Measurements from ENCODE around the gene MYO3B. TPM values are rescaled to one million over a fixed set of nuclear protein-coding genes. Genes with fewer than 3 reads are reported as not detected.
A peak's percentile ranks its signal among the peaks of the same experiment; 100 is the strongest.
"Not testable (repeated sequence)": the region's sequence is repeated elsewhere in the genome, so short reads cannot be mapped to it uniquely, and the experiment has no call there.

MYO3B gene
- total and polyA plus RNA-seq, 2 donors = 0.64 to 0.71 TPM

- Histone ChIP-seq H3K36me3 (ENCODE audit: control insufficient read depth in 2 of 2, insufficient read depth in 2 of 2, low read length in 1 of 2) (no peaks in the 10 kb centered on the region), H3K4me1 (ENCODE audit: control insufficient read depth in 2 of 2, insufficient read depth in 2 of 2, low read length in 2 of 2) (no peaks in the 10 kb centered on the region), H3K27ac (ENCODE audit: low read depth in 1 of 2, low read length in 1 of 2) (no peak overlapping the region), H3K9me3 (ENCODE audit: control insufficient read depth in 2 of 2, insufficient read depth in 1 of 2, low read length in 1 of 2) (no peaks in the 10 kb centered on the region), H3K27me3 (ENCODE audit: control insufficient read depth in 2 of 2, insufficient read depth in 1 of 2, low read length in 1 of 2) (no peaks in the 10 kb centered on the region), H3K4me3 (ENCODE audit: low read length in 2 of 2) (no peak overlapping the region)
- DNase-seq (ENCODE audit: low read depth in 6 of 9, low spot score in 9 of 9) = no peak
- 96% methylated on average over 2 of the region's 2 CpGs for WGBS
These were observed 250.9 kb downstream of the MYO3B start for GRCh38 chr2:170428868-170429267.

GRCh38 chr2:170432823-170433222 lies 254.9 kb downstream of the MYO3B start:
- DNase-seq (ENCODE audit: low read depth in 6 of 9, low spot score in 9 of 9) = no peak
- 97% methylated on average over 4 of the region's 4 CpGs for whole genome bisulfite sequencing

GRCh38 chr2:170433448-170433847 lies 255.5 kb downstream of the MYO3B start:
- WGBS = 95% methylated on average over 2 of the region's 2 CpGs
- no peak overlapping the region for H3K4me3 ChIP-seq (ENCODE audit: low read length in 2 of 2)
- H3K27ac ChIP-seq (ENCODE audit: low read depth in 1 of 2, low read length in 1 of 2) = no peak overlapping the region
- H3K27me3 ChIP-seq (ENCODE audit: control insufficient read depth in 2 of 2, insufficient read depth in 1 of 2, low read length in 1 of 2) = no peaks in the 10 kb centered on the region
- no peaks in the 10 kb centered on the region for H3K36me3 ChIP-seq (ENCODE audit: control insufficient read depth in 2 of 2, insufficient read depth in 2 of 2, low read length in 1 of 2)
- H3K4me1 ChIP-seq (ENCODE audit: control insufficient read depth in 2 of 2, insufficient read depth in 2 of 2, low read length in 2 of 2) = peaks cover 0 to 17% of the 10 kb centered on the region in 2 donors
- no peaks in the 10 kb centered on the region for H3K9me3 ChIP-seq (ENCODE audit: control insufficient read depth in 2 of 2, insufficient read depth in 1 of 2, low read length in 1 of 2)
- DNase-seq (ENCODE audit: low read depth in 6 of 9, low spot score in 9 of 9) = no peak

More at GRCh38 chr2:170432823-170433222, 254.9 kb downstream of the MYO3B start:
- Histone ChIP-seq H3K27me3 (ENCODE audit: control insufficient read depth in 2 of 2, insufficient read depth in 1 of 2, low read length in 1 of 2) (no peaks in the 10 kb centered on the region), H3K4me1 (ENCODE audit: control insufficient read depth in 2 of 2, insufficient read depth in 2 of 2, low read length in 2 of 2) (peaks cover 0 to 17% of the 10 kb centered on the region in 2 donors), H3K36me3 (ENCODE audit: control insufficient read depth in 2 of 2, insufficient read depth in 2 of 2, low read length in 1 of 2) (no peaks in the 10 kb centered on the region), H3K27ac (ENCODE audit: low read depth in 1 of 2, low read length in 1 of 2) (no peak overlapping the region), H3K4me3 (ENCODE audit: low read length in 2 of 2) (no peak overlapping the region), H3K9me3 (ENCODE audit: control insufficient read depth in 2 of 2, insufficient read depth in 1 of 2, low read length in 1 of 2) (no peaks in the 10 kb centered on the region)

GRCh38 chr2:170434396-170434795 lies 256.4 kb downstream of the MYO3B start:
- H3K4me1 ChIP-seq (ENCODE audit: control insufficient read depth in 2 of 2, insufficient read depth in 2 of 2, low read length in 2 of 2) = peaks cover 0 to 17% of the 10 kb centered on the region in 2 donors
- H3K27me3 ChIP-seq (ENCODE audit: control insufficient read depth in 2 of 2, insufficient read depth in 1 of 2, low read length in 1 of 2); DNase-seq (ENCODE audit: low read depth in 6 of 9, low spot score in 9 of 9); H3K4me3 ChIP-seq (ENCODE audit: low read length in 2 of 2); H3K27ac ChIP-seq (ENCODE audit: low read depth in 1 of 2, low read length in 1 of 2); H3K36me3 ChIP-seq (ENCODE audit: control insufficient read depth in 2 of 2, insufficient read depth in 2 of 2, low read length in 1 of 2); H3K9me3 ChIP-seq (ENCODE audit: control insufficient read depth in 2 of 2, insufficient read depth in 1 of 2, low read length in 1 of 2): not testable (repeated sequence)
- WGBS = 97% methylated on average over 5 of the region's 5 CpGs

- peaks cover 0 to 17% of the 10 kb centered on the region in 2 donors for H3K4me1 ChIP-seq (ENCODE audit: control insufficient read depth in 2 of 2, insufficient read depth in 2 of 2, low read length in 2 of 2)
- H3K9me3 ChIP-seq (ENCODE audit: control insufficient read depth in 2 of 2, insufficient read depth in 1 of 2, low read length in 1 of 2) = no peaks in the 10 kb centered on the region
- H3K4me3 ChIP-seq (ENCODE audit: low read length in 2 of 2) = no peak overlapping the region
- no peaks in the 10 kb centered on the region for H3K27me3 ChIP-seq (ENCODE audit: control insufficient read depth in 2 of 2, insufficient read depth in 1 of 2, low read length in 1 of 2)
- peak in 7 of 9 donors; percentile 18 to 71 (median 34) for DNase-seq (ENCODE audit: low read depth in 6 of 9, low spot score in 9 of 9)
- WGBS = 27% methylated on average over 6 of the region's 6 CpGs
- no peak overlapping the region for H3K27ac ChIP-seq (ENCODE audit: low read depth in 1 of 2, low read length in 1 of 2)
- H3K36me3 ChIP-seq (ENCODE audit: control insufficient read depth in 2 of 2, insufficient read depth in 2 of 2, low read length in 1 of 2) = no peaks in the 10 kb centered on the region
These were observed 257.1 kb downstream of the MYO3B start for GRCh38 chr2:170434900-170435621.

GRCh38 chr2:170436077-170436943 lies 258.4 kb downstream of the MYO3B start:
- H3K27ac ChIP-seq (ENCODE audit: low read depth in 1 of 2, low read length in 1 of 2) = no peak overlapping the region
- H3K4me1 ChIP-seq (ENCODE audit: control insufficient read depth in 2 of 2, insufficient read depth in 2 of 2, low read length in 2 of 2) = peaks cover 0 to 17% of the 10 kb centered on the region in 2 donors
- H3K4me3 ChIP-seq (ENCODE audit: low read length in 2 of 2) = no peak overlapping the region
- 79% methylated on average over 5 of the region's 5 CpGs for WGBS
- no peaks in the 10 kb centered on the region for H3K27me3 ChIP-seq (ENCODE audit: control insufficient read depth in 2 of 2, insufficient read depth in 1 of 2, low read length in 1 of 2)
- peak in 1 of 9 donors; percentile 28 for DNase-seq (ENCODE audit: low read depth in 6 of 9, low spot score in 9 of 9)
- H3K36me3 ChIP-seq (ENCODE audit: control insufficient read depth in 2 of 2, insufficient read depth in 2 of 2, low read length in 1 of 2) = no peaks in the 10 kb centered on the region
- H3K9me3 ChIP-seq (ENCODE audit: control insufficient read depth in 2 of 2, insufficient read depth in 1 of 2, low read length in 1 of 2) = no peaks in the 10 kb centered on the region

- Histone ChIP-seq H3K4me1 (ENCODE audit: control insufficient read depth in 2 of 2, insufficient read depth in 2 of 2, low read length in 2 of 2) (no peaks in the 10 kb centered on the region), H3K27me3 (ENCODE audit: control insufficient read depth in 2 of 2, insufficient read depth in 1 of 2, low read length in 1 of 2) (no peaks in the 10 kb centered on the region), H3K9me3 (ENCODE audit: control insufficient read depth in 2 of 2, insufficient read depth in 1 of 2, low read length in 1 of 2) (no peaks in the 10 kb centered on the region), H3K27ac (ENCODE audit: low read depth in 1 of 2, low read length in 1 of 2) (no peak overlapping the region), H3K36me3 (ENCODE audit: control insufficient read depth in 2 of 2, insufficient read depth in 2 of 2, low read length in 1 of 2) (no peaks in the 10 kb centered on the region), H3K4me3 (ENCODE audit: low read length in 2 of 2) (no peak overlapping the region)
- no peak for DNase-seq (ENCODE audit: low read depth in 6 of 9, low spot score in 9 of 9)
- 71% methylated on average over 3 of the region's 3 CpGs for WGBS
These were observed 268.1 kb downstream of the MYO3B start for GRCh38 chr2:170446078-170446477.

GRCh38 chr2:170449034-170449433 lies 271.1 kb downstream of the MYO3B start:
- H3K9me3 ChIP-seq (ENCODE audit: control insufficient read depth in 2 of 2, insufficient read depth in 1 of 2, low read length in 1 of 2) = no peaks in the 10 kb centered on the region
- H3K27me3 ChIP-seq (ENCODE audit: control insufficient read depth in 2 of 2, insufficient read depth in 1 of 2, low read length in 1 of 2) = no peaks in the 10 kb centered on the region
- no peak overlapping the region for H3K4me3 ChIP-seq (ENCODE audit: low read length in 2 of 2)
- no peak overlapping the region for H3K27ac ChIP-seq (ENCODE audit: low read depth in 1 of 2, low read length in 1 of 2)
- H3K4me1 ChIP-seq (ENCODE audit: control insufficient read depth in 2 of 2, insufficient read depth in 2 of 2, low read length in 2 of 2) = no peaks in the 10 kb centered on the region
- no peak for DNase-seq (ENCODE audit: low read depth in 6 of 9, low spot score in 9 of 9)
- no peaks in the 10 kb centered on the region for H3K36me3 ChIP-seq (ENCODE audit: control insufficient read depth in 2 of 2, insufficient read depth in 2 of 2, low read length in 1 of 2)
- 99% methylated on average over 1 of the region's 1 CpG for WGBS
